RPMI8226 (cell line): ENCODE results near the gene PGAP2.
A peak's percentile ranks its signal among the peaks of the same experiment; 100 is the strongest.
"Not testable (repeated sequence)": the region's sequence is repeated elsewhere in the genome, so short reads cannot be mapped to it uniquely, and the experiment has no call there.

ENCODE experiments used
- DNase-seq: peaks from one replicate; pipeline ENCODE4 v3.0.0-alpha.2; 2015

The PGAP2 gene

DNA sequence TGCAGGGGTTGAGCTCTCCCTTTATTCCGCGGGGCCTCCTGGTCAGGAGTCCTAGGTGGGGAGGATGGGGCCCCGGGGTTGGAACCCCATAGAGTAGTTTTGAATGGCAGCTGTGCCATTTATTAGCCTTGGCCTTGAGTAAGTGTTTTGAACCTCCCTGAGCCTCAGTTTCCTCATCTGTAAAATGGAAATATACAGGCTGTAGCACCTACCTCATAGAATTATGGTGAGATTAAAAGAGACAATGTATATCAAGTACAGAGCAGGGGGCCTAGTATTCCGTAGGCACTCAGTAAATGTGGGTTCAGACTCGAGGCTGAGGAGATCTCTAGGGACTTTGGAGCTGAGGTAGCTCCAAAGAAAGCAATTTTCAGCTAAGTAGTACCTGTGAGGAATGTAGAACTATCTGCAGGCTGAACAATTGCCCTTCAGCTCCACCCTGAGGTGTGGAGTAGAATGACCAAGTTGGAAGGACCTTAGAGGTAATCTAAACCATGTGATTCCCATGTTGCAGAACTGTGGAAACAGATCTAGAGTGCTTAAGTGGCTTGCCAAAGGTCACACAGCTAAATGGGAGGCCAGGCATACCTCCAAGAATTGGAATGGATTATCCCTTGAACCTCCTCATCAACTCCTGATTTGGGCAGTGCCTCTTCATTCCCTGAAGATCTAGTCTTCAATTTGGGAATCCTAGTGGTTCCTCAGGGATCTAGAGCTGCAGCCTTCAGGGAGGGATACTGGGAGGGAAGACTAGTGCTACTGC, 682 bp downstream of the PGAP2 start:
- DNase-seq: peak; percentile 70

DNA sequence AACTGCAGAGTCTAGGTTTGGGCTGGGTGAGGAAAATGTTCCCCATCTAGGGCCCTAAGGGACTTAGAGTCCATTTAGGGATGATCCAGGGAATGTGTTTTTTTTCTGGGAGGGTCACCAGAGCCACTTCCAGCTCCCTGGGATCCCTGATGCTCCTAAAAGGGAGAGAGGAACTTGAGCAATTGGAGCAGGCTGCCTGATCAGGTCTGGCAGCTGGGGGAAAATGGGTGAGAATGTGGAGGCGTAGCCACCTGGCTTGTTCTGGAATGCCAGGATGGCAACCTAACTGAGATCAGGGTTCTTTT, 1.2 kb downstream of the PGAP2 start:
- no peak for DNase-seq

DNA sequence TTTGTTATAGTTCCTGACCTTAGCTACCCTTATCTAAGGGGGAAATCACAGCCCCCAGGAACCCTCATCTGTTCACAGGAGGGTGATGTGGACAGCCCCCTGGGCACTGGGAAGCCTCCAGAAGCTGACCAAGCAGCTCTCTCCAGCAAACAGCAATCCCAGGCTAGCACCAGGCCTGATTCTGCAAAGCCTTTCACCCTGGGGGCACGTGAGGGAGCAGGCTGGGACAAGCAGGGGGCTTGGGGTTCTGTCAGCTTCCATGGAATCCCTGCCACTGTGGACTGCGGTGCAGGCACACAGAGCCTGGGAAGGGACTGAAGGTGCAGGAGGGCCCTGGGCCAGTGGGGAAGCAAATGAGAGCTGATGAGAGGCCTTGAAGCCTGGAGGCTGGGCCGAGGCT, 2.1 kb downstream of the PGAP2 start:
- no peak for DNase-seq

DNA sequence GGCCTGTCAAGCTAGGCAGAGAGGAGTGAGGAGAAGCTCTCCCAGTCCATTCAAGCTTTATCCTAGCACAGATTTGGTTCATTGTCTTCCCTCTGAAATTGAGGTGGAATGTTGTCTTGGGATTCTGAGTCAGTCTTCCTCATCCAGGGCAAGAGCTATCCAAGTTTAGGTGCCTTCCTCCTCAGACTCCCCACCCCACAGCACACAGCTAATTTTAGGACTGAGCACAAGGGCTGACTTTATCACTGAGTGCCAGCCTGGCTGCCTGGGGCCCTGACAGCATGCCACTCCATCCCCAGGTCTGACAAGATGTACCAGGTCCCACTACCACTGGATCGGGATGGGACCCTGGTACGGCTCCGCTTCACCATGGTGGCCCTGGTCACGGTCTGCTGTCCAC, 2.6 kb downstream of the PGAP2 start:
- DNase-seq: no peak

DNA sequence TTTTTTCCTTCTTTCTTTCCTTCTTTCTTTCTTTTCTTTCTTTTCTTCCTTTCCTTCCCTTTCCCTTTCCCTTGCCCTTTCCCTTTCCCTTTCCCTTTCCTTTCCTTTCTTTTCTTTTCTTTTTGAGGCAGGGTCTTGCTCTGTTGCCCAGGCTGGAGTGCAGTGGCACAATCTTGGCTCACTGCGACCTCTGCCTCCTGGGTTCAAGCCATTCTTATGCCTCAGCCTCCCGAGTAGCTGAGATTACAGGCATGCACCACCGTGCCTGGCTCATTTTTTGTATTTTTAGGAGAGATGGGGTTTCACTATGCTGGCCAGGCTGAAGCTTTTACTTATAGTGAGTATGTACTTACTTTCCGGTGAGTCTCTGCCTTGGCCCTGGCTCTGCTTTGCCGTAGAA, 6.5 kb downstream of the PGAP2 start:
- not testable (repeated sequence) for DNase-seq

DNA sequence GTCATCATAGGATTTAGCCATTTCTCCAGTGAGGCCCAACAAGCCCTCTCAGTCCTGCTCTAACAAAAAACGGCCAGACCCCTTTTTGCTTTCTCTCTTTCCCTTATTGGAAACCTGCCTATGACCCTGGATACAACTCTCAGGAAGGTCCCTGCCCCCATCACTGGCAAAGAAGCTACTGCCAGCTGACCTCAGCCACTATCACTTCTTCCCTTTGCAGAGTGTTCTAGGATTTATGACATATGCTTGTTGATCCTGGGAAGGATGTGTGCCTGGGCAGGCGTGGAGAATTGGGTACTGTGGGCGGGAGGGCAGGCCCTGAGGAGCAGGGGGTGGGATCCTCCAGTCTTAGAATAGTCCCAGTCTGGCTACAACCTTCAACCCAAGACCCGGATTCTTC, 7.5 kb downstream of the PGAP2 start:
- no peak for DNase-seq

DNA sequence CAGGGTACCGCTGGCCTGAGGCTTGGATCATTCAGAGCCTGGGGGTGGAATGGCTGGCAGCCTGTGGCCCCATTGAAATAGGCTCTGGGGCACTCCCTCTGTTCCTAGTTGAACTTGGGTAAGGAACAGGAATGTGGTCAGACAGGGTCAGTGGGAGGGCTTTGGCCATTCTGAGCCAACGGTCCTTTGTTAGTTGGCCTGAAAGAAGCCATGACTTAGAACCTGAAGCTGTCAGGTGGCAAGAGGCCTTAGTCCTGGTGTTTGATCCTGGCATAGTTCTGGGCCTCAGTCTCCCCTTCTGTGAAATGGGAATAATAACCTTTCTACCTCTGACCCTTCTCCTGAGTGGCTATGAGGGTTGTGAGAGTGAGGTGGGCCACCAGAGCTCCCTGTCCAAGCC, 8.3 kb downstream of the PGAP2 start:
- no peak for DNase-seq

DNA sequence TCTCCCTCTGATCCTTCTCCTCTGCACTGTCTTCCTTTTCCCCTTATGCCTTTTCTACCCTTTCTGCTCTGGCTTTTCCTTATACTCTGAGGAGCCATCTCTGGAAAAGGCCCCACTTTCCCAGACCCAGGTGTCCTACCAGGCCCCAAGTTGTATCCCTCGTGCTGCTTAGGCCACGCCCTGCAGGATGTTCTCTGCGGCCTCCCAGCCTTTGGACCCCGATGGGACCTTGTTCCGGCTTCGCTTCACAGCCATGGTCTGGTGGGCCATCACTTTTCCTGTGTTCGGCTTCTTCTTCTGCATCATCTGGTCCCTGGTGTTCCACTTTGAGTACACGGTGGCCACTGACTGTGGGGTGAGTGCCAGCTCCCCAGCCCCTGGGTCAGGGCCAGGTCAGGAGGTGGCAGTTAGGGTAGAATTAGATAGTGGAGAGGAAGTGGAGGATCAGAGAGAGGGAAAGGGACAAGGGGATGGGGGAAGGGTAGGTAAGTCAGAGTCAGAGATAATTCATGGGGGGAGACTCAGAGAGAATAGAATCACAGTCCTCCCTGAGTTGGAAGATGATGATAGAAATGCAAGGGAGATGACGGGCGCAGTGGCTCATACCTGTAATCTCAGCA, 8.9 kb downstream of the PGAP2 start:
- DNase-seq: no peak

DNA sequence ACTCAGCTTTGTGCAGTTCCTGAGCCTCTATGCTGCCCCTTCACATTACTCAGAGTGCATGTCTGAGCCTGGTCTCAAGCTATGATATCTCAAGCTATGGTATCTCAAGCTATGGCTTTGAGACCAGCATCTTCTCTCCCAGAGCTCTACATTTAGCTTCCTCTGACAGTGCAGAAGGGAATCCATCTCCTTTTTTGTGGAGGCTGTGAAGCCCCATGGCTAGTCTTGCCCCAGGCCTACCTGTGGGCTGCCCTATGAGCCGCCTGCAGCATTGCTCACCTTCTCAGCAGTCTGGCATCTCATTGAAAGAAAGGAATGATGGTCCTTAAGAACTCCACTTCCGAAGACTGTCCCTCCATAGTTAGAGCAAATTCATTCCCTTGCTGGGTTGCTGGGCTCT, 12.6 kb downstream of the PGAP2 start:
- no peak for DNase-seq

DNA sequence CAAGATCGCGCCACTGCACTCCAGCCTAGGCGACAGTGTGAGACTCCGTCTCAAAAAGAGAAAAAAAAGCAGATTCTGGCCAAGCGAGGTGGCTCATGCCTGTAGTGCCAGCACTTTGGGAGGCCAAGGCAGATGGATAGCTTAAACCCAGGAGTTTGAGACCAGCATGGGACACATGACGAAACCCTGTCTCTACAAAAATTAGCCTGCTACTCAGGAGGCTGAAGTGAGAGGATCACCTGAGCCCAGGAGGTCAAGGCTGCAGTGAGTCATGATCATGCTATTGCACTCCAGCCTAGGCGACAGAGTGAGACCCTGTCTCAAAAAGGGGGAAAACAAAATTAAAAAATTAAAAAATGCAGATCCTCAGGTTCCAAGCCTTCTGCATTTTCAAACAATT, 14.0 kb downstream of the PGAP2 start:
- DNase-seq: no peak

DNA sequence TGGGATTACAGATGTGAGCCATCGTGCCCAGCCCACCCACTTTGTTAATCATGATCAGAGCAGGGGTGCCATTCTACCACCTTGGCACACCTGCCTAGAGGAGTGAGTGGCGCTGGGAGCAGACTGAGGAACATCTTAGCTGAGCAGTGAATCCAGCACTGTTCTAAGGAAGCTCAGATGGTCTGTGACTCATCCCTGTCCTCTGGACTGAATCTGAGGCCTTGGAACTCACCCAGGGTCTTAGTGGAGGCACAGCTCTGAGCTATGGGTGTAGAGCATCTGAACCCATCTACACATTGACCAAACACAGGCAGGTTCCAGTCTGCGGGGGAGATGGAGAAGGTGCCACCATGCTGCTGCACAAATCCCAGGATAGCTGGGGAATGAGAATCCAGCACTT, 14.9 kb downstream of the PGAP2 start:
- DNase-seq: no peak

DNA sequence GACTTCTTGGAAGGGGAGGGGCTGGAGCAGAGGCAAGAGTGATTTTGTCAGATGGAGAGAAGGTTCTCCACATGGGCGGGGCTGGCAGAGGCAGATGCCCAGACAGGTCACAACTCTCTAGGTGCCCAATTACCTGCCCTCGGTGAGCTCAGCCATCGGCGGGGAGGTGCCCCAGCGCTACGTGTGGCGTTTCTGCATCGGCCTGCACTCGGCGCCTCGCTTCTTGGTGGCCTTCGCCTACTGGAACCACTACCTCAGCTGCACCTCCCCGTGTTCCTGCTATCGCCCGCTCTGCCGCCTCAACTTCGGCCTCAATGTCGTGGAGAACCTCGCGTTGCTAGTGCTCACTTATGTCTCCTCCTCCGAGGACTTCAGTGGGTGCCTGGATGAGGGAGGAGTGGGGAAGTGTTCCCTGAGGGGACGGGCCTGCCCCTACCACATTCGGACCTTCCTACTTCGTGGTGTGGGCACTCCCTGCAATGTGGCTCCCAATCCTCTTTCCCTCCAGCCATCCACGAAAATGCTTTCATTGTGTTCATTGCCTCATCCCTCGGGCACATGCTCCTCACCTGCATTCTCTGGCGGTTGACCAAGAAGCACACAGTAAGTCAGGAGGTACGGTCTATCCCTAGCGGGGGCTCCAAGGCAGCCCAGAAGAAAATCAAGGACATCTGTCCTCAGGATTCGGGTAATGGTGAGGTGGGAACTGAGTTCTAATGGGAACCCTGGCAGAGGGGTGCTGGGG, 15.6 kb downstream of the PGAP2 start:
- DNase-seq: no peak

DNA sequence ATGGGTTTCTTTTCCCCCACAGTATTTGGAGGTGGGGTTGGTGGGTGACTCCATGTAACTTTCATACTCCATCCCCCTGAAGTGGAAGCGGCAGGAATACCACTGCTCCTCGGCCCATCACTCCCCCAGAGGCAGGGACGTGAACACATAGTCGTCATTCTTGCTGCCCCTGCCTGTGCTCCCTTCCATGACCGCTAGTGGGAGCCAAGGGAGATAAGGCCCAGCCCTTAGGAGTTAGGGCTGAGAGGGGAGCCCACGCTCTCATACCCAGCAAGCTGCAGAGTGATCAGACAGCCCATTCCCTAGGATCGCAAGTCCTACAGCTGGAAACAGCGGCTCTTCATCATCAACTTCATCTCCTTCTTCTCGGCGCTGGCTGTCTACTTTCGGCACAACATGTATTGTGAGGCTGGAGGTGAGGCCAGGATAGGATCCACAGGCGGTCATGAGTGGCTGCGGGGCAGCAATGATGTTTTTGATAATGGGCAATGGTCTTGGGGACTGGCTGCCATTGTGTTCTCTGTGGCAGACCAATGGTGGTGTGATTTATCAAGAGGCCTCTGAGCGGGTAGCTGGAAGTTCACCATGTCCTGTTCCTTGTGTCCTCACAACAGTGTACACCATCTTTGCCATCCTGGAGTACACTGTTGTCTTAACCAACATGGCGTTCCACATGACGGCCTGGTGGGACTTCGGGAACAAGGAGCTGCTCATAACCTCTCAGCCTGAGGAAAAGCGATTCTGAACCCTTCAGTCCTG, 16.5 kb downstream of the PGAP2 start:
- peak; percentile 60 for DNase-seq

DNA sequence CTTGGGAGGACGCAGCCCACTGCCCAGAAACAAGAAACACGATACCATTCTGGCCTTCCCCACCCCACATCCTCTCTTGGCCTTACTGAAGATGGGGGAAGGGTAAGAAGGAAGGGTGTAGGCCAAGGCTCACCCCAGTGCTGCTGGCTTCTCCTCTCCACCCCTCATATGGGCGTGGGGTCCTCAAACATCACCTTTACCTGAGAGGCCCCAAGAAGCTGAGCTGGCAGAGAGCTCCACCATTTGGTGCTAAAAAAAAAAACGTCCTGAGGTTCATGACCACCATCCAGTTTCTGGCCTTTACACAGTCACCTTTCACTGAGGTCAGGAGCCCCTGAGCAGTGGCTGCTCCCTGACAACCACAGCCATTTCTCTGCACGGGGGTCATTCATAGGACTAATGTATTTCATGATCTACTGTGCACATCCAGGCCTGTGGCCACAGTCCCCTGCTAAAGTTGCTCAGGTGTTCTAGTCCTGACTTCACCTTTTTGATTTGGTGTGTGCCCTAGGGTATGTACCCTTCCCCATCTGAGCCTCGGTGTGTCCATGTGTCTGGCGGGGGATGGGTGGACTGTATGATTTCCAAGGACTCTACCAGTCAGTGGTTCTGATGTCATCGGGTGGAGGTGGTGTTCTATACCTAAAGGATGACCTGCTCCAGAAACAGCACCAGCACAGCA, 17.3 kb downstream of the PGAP2 start:
- DNase-seq: no peak

DNA sequence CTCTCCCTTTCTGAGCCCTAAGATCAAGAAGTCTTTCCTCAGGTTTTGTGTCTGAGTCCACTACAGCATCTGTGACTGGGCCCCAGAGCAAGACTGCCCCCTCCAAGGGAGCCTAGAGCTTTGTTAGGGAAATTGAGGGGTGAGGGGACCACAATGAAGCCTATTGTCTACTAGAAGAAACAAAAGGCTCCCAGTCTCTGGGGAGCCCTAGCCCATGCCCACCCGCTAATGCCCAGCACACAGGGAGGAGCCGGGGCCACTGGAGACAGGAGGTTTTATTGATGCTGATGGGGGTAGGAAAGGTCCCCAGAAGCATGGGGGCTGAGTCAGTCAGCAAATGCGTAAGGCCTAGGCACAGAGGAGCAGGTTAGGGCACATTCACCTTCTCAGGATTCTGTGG, 18.4 kb downstream of the PGAP2 start:
- DNase-seq: no peak

DNA sequence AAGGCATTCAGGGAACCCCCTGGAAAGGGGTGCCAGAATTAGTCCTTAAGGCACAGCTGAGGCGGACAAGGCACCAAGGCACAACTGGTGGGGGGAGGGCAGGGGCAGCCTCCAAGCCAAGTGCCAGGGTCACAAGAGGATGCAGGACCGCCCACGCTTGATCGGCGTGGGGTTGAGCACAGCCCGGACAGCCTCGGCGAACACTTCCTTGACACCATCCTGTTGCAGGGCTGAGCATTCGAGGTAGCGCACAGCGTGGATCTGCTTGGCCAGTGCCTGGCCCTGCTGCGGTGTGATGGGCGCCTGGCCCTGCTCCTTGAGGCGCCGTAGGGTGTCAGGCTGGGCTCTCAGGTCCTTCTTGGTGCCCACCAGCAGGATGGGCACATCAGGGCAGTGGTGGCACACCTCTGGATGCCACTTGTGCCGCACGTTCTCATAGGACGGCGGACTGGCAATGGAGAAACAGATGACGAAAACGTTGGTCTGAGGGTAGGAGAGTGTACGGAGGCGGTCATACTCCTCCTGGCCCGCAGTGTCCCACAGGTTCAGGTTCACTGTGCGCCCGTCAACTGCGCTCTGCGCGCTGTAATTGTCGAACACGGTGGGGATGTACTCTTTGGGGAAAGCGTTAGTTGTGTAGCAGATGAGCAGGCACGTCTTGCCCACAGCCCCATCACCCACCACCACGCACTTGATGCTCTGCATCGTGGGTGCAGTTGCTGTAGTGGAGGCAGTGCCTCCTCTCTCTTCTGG, 19.2 kb downstream of the PGAP2 start:
- DNase-seq: no peak

DNA sequence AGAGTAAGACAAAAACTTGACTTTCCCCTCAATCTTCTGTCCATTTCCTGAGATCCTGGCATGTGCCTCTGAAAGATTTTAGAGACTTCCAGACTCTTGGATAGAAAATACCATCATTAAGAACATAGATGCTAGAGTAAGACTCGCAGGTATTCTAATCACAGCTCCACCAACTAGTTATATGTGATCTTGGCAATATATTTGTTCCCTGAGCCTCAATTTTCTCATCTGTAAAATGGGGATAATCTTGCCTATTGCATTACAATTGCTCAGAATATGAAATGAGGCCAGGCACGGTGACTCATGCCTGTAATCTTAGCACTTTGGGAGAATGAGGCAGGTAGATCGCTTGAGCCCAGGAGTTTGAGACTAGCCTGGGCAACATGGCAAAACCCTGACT, 21.7 kb downstream of the PGAP2 start:
- DNase-seq: no peak

DNA sequence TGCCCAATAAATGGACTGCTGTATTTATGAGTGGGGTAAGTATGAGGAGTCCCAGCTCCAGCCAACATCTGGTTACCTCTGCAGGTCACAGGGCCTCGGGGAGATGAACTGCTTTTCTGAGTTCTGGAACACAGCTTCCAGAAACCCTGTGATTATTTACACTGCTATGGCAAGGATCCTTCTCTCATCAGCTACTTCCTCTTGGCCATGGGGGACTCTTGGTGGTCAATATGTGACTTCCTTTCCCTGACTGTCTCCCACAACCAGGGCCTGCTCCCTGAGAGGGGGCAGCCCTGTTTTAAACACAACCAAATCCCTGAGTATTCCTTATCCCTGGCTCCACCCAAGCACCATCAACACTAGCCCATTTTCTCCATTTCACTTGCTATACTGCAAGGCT, 22.4 kb downstream of the PGAP2 start:
- no peak for DNase-seq

DNA sequence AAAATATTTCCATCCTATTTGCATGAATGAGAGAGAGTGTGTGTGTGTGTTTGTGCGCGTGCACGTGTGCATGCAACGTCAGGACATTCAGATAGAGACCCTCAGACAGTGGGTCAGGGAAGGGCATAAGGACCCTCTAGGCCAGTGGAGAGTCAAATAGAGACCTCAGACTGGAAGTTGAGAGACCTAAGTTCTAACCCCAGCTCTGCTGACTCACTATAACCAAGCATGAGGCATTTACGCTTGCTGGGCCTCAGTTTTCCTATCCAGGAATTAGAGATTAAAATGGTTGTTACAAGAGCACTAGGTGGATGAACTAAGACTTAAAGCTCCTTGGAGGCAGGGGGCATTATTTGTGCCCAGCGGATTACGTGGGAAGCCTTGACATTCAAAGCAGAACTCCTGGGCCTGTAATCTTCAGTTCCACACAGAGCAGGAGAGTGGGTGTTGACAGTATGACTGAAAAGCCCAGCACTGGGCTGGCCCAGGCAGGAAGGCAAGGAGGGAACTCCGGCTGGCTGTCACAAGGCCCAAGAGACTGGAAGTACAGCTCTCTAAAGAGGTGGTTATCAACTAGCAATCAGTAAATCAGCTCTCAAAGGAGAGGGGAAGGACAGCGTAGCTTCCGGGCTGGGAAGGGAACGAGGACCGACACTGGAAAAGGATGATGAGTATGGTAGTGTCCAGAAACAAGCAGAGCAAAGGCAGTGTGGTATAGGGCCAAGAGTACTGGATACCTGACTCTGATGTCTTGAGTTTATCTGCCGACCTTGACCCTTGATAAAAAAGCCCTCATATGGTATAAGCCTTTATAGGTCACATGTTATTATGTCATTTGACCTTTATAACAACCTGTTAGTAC, 23.2 kb downstream of the PGAP2 start:
- DNase-seq: no peak

DNA sequence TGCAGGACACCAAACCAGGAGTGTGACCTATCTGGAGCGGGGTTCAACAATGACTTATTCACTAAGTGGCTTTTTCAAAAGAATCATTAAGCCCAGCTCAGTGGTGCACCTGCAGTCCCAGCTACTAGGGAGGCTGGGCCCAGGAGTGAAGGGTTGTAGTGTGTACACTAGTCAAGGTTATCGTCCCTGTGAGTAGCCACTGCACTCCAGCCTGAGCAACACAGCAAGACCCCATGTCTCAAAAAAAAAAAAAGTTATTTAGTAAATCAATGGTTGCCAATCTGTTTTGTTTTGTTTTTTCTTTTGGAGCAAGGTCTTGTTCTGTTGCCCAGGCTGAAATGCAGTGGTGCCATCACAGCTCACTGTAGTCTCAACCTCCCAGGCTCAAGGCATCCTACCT, 24.5 kb downstream of the PGAP2 start:
- DNase-seq: no peak

DNA sequence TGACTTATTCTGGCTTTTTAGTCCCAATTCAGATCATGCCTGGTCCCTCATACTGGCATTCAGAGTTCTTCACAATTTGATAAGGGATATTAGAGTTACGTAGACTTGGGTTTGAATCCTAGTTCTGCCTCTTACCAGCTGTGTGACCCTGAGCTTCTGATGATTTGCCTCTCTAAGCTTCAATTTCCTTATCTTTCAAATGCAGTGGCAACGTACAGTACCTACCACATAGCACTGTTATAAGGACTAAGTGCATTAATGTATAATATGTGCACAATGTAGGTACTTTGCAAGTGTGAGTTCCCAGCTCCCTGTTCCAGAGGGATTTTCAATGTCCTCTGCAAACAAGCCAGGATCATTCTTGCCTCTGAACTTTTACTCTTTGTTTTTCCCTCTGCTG, 25.1 kb downstream of the PGAP2 start:
- no peak for DNase-seq

DNA sequence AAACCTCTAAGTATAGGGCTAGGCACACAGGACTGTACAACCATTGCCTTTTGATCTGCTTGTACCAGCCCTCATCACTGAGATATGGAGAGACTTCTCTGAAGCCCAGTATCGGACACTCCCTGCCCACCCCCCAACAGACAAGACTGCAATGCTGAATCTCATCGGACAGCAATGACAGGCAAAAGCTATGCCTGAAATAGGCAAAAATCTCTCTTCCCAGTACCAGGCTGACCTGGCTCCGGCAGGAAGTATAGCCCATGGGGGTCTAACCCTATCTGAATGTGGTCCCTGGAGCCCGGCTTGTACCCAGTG, 25.9 kb downstream of the PGAP2 start:
- no peak for DNase-seq
